Neural cell (in vitro differentiated cells): ENCODE data around the gene SMR3A.

ENCODE experiments used
- EP300 ChIP-seq: fragments of 450-650 bp; conservative IDR thresholded peaks from 2 replicates; pipeline ENCODE4 v1.6.1; 2014; ENCODE audit warnings: antibody characterized with exemption, mild to moderate bottlenecking, moderate library complexity; ENCODE audit not compliant: poor library complexity, severe bottlenecking
- TF ChIP-seq, protein P1 (sequence below): IDR thresholded peaks from 2 replicates; pipeline ENCODE4 v1.6.1; 2012; ENCODE audit warnings: borderline replicate concordance

DNA sequence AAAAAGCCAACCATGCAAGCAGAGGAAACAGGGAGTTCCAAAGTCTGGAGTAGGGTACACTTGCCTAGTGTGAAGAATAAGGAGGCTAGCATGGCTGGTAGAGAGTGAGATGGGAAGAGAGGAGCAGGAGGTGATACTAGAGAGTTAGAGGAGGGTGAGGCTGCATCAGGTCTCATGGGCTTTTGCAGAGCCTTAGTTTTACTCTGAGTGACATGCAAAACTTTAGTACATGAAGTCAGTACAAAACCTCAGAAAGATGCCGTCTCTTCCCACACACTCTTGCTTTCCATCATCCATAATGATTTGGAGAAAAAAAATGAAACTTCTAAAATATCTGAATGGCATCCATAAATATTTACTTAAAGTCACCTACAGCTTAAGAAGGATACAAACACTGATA lies 42.2 kb downstream of the SMR3A start:
- no peak for TF ChIP-seq EP300
- TF ChIP-seq, protein P1, sequence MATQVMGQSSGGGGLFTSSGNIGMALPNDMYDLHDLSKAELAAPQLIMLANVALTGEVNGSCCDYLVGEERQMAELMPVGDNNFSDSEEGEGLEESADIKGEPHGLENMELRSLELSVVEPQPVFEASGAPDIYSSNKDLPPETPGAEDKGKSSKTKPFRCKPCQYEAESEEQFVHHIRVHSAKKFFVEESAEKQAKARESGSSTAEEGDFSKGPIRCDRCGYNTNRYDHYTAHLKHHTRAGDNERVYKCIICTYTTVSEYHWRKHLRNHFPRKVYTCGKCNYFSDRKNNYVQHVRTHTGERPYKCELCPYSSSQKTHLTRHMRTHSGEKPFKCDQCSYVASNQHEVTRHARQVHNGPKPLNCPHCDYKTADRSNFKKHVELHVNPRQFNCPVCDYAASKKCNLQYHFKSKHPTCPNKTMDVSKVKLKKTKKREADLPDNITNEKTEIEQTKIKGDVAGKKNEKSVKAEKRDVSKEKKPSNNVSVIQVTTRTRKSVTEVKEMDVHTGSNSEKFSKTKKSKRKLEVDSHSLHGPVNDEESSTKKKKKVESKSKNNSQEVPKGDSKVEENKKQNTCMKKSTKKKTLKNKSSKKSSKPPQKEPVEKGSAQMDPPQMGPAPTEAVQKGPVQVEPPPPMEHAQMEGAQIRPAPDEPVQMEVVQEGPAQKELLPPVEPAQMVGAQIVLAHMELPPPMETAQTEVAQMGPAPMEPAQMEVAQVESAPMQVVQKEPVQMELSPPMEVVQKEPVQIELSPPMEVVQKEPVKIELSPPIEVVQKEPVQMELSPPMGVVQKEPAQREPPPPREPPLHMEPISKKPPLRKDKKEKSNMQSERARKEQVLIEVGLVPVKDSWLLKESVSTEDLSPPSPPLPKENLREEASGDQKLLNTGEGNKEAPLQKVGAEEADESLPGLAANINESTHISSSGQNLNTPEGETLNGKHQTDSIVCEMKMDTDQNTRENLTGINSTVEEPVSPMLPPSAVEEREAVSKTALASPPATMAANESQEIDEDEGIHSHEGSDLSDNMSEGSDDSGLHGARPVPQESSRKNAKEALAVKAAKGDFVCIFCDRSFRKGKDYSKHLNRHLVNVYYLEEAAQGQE: no peak
